Suprapubic skin (tissue), 4 donors: ENCODE results near the gene UTS2B.

ENCODE experiments used
- CTCF ChIP-seq, 2 donors: fragments of 200-600 bp in 1 of 2; fragments of 450-650 bp in 1 of 2; sonication (generic) in 1 of 2; IDR thresholded peaks; one replicate each; pipeline ENCODE4 v1.5.1; 2016 to 2019; ENCODE audit warnings: antibody characterized with exemption in 2 of 2, mild to moderate bottlenecking in 1 of 2, moderate library complexity in 1 of 2
- EP300 ChIP-seq: sonication (generic); formaldehyde crosslinking; IDR thresholded peaks from one replicate; pipeline ENCODE4 v1.6.1; 2017; ENCODE audit warnings: antibody characterized with exemption
- POLR2AphosphoS5 ChIP-seq, 3 donors: sonication (generic); formaldehyde crosslinking; IDR thresholded peaks; one replicate each; pipeline ENCODE4 v1.6.1; 2017; ENCODE audit warnings: antibody characterized with exemption in 3 of 3

GRCh38 chr3:191366675-191367074, 36.3 kb upstream of the UTS2B start:
- no peak for TF ChIP-seq CTCF (IDR thresholded peaks at IDR 0.05)
- no peak for TF ChIP-seq EP300
- no peak for TF ChIP-seq POLR2AphosphoS5 (IDR thresholded peaks at IDR 0.05)
